PC-3 (cell line): ENCODE results near the gene ETS1.

Source experiments
- EZH2phosphoT487 ChIP-seq: fragments of 300-600 bp; sonication (generic); IDR thresholded peaks from 2 replicates; pipeline ENCODE4 v1.6.1; 2018; ENCODE audit warnings: mild to moderate bottlenecking, antibody characterized with exemption, low read length, borderline replicate concordance
- TF ChIP-seq, protein P1 (sequence below): fragments of 300-600 bp; sonication (generic); conservative IDR thresholded peaks from 2 replicates; pipeline ENCODE4 v1.5.1; 2017; ENCODE audit warnings: antibody characterized with exemption, low read depth, mild to moderate bottlenecking, low read length

DNA sequence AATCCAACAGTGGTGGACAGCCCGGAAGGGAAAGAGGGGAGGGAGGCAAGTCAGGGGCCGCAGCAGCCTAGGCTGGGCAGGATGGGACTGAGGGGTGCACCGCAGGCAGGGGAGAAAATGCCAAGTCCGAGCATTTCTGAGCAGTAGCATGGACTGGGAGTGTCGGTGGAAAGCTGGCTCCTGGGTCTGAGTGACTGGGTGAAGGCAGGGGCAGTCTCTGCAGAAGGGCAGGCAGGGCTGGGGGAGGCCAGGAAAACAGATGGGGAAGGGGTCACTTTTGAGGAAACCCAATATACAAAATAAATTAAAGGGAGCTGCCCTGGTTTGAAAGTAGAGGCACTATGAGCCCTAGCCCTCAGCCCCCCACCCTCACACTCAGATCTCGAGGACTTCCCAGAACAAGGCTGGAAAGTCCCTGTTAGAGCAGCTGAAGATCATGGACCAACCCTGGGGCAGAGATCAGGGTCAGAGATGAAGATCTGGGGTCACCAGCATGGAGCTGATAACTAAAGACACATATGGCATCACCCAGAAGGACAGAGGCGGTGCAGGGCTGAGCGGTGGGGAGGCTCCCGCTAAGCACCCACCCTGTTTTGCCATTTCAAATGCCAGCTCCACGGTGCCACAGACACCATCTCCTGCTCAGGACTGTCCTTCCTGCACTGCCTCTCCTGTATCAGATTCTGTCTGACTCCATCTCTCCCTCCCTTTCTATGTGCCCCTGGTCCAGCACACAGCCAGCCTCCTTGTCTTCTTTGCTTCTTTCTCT, 32.4 kb upstream of the ETS1 start:
- TF ChIP-seq, protein P1, sequence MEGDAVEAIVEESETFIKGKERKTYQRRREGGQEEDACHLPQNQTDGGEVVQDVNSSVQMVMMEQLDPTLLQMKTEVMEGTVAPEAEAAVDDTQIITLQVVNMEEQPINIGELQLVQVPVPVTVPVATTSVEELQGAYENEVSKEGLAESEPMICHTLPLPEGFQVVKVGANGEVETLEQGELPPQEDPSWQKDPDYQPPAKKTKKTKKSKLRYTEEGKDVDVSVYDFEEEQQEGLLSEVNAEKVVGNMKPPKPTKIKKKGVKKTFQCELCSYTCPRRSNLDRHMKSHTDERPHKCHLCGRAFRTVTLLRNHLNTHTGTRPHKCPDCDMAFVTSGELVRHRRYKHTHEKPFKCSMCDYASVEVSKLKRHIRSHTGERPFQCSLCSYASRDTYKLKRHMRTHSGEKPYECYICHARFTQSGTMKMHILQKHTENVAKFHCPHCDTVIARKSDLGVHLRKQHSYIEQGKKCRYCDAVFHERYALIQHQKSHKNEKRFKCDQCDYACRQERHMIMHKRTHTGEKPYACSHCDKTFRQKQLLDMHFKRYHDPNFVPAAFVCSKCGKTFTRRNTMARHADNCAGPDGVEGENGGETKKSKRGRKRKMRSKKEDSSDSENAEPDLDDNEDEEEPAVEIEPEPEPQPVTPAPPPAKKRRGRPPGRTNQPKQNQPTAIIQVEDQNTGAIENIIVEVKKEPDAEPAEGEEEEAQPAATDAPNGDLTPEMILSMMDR: no peak
- TF ChIP-seq EZH2phosphoT487: no peak
